NB4 (cell line): ENCODE data around the gene SMYD1.

ENCODE experiments used
- MYC ChIP-seq: IDR thresholded peaks from 2 replicates; pipeline ENCODE4 v1.6.1; 2011; ENCODE audit warnings: low read depth, low read length
- TF ChIP-seq, protein P1 (sequence below): IDR thresholded peaks from one replicate; pipeline ENCODE4 v1.5.1; 2012; ENCODE audit warnings: low read depth, low read length

GRCh38 chr2:88048541-88048940 lies 19.1 kb upstream of the SMYD1 start:
- TF ChIP-seq, protein P1, sequence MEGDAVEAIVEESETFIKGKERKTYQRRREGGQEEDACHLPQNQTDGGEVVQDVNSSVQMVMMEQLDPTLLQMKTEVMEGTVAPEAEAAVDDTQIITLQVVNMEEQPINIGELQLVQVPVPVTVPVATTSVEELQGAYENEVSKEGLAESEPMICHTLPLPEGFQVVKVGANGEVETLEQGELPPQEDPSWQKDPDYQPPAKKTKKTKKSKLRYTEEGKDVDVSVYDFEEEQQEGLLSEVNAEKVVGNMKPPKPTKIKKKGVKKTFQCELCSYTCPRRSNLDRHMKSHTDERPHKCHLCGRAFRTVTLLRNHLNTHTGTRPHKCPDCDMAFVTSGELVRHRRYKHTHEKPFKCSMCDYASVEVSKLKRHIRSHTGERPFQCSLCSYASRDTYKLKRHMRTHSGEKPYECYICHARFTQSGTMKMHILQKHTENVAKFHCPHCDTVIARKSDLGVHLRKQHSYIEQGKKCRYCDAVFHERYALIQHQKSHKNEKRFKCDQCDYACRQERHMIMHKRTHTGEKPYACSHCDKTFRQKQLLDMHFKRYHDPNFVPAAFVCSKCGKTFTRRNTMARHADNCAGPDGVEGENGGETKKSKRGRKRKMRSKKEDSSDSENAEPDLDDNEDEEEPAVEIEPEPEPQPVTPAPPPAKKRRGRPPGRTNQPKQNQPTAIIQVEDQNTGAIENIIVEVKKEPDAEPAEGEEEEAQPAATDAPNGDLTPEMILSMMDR, result no peak
- TF ChIP-seq MYC, result no peak
